NCI-H524 treated with DMSO at 0.1 percent for 48 hours (cell line): ENCODE measurements around the gene EVC.
A peak's percentile ranks its signal among the peaks of the same experiment; 100 is the strongest.

Source experiments
- DNase-seq: peaks from one replicate; lab custom pipeline; 2025; lab: John Stamatoyannopoulos, UW

The EVC gene

GRCh38 chr4:5732158-5732557, 21.2 kb downstream of the EVC start:
- no peak for DNase-seq

DNA sequence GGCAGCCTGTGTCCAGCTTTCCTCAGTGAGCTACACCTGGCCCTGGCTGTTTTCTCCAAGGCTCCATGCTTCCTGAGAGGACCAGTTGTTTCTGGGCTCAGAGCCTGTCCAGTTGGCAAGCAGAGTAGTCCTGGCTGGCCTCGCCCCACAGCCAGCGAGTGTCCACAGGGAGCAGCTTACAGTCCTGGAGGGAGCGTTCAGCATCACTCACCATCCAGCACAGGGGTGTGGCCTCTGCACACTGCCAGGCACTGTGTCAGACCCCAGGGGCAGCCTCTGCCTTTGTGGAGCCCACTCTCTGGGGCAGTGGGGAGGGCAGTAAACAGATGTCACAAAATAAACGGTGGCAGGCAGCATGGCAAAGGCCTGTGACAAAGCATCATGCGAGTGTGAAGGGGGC, 23.9 kb downstream of the EVC start:
- DNase-seq = no peak

DNA sequence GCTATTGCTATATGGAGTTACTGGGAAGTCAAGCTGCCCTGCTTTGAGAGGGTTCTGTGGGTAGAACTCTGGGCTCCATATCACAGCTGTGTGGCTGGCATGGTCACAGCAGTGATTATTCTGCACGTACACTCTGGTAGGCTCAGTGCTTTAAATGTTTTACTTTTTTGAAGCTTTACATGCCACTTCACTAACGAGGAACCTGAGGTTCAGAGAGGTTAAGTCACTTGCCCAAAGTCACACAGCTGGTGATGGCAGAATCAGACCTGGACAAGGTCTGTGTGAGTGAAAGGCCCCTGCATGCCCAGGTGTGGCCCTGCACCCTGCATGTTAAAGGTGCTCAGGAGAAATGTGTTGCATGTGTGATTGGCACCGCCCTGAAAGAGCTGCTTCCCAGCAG, 24.5 kb downstream of the EVC start:
- no peak for DNase-seq

DNA sequence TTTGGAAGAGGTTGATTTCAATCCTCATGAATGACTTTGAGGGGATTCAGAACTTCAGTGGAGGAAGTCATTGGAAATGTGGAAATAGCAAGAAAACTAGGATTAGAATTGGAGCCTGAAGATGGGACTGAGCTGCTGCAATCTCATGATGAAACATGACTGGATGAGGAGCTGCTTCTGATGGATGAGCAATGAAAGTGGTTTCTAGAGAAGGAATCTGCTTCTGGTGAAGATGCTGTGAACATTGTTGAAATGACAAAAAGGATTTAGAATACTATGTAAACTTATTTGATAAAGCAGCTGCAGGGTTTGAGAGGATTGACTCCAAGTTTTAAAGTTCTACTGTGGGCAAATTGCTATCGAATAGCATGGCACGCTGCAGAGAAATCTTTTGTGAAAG, 27.1 kb downstream of the EVC start:
- DNase-seq = no peak

- no peak for DNase-seq
Measured at GRCh38 chr4:5742388-5742787, 31.4 kb downstream of the EVC start.

DNA sequence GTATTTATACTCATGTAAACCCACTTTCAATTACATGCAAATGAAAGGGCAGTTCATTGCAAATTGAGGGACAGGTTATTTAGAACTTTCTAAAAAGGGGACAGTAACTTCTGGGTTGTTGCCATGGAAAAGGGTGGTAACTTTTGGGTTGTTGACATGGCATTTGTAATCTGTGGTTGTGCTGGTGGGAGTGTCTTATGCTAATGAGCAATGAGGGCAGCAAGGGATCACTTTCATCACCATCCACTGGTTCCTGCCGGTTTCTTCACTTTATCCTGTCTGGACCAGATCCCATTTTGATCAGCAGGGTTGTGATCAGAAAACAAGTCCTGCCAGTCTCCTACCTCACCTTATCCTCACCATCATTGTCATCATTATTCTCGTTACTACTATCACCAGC, 32.0 kb downstream of the EVC start:
- no peak for DNase-seq

DNA sequence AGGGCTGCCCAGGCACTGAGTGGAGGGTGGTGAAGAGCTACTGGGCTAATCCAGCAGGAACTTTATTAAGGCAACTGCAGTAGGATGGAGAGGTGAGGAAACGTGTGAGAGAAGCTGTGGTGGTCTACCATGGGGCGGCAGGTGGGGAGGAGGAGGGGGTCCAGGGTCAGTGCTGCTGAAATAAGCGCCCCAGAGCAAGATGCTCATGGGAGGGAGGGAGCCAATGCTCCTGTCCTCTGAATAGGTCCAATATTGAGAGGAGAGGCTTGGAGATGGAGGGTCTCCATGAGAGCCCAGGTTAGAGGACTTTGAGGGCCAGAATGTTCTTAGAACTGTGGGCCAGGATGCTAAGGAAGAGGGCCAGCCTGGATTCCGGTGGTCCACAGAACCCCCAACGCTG, 35.2 kb downstream of the EVC start:
- DNase-seq = no peak

GRCh38 chr4:5746829-5747737, 36.1 kb downstream of the EVC start:
- DNase-seq = no peak

GRCh38 chr4:5747738-5748375, 36.9 kb downstream of the EVC start:
- DNase-seq = no peak

GRCh38 chr4:5749568-5749967, 38.6 kb downstream of the EVC start:
- DNase-seq = no peak

GRCh38 chr4:5750052-5750945, 39.3 kb downstream of the EVC start:
- DNase-seq = no peak

GRCh38 chr4:5750946-5751665, 40.1 kb downstream of the EVC start:
- DNase-seq = peak; percentile 96

DNA sequence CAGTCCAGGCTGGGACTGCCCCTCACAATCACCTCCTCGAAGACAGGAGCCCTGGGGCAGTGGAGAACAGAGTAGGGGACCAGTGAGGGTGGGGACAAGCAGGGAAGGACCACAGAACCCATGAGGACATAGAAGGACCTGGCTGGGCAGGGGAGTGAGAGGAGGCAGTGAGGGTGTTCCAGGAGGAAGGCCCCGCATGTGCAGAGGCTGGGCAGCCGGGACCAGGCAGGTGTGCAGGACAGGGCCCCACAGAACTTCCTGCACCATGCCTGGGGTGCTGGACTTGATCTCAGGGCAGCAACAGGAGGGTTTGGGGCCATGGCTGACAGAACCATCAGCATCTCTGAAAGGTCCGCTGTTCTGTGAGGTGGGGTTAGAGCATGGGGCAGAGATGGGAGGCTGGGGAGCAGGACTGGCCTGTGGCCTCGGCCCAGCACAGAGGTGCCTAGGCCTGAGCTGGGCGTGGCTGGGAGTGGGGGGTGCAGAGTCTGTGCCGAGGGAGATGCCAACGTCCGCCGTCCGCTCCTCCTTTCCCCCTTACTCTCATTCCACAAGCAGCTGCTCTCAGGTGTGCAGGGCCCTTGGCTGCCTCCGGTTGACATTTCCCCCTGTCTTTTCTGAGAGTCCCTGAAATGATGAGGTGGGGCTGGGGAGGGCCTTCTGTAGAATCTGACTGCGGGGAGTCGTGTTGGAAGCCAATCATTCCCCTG, 40.8 kb downstream of the EVC start:
- no peak for DNase-seq

DNA sequence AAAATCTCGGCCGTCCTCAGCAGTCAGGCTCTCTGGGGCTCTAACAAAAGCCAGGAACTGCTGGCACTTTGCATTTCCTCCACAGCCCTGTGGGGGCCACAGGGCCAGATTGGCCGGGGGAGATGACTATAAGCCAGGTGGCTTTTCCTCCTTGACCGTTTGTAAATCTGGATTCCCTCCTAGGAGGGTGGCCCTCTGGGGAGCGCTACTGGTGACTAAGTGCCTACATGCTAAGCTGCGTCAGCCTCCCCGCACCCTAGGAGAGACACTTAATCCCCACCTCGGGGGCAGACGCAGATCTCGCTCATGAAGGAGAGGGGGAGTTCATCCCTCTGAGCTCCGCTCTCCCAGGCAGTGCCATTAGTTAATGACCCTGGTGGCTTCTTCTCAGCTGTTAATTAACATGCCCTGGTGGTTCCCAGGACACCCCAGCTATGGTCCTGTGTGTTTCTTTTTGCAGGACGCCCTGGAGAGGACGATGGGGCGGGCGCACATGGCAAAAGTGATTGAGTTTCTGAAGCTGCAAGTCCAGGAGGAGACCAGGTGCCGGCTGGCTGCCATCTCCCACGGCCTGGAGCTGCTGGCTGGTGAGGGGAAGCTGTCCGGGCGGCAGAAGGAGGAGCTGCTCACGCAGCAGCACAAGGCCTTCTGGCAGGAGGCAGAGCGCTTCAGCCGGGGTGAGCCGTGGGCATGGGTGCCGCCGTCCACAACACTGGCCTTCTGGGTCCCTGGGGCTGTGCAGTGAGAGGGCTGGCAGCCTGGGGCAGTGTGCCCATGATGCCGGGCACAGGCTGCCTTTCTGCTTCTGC, 41.6 kb downstream of the EVC start:
- DNase-seq = peak; percentile 96

DNA sequence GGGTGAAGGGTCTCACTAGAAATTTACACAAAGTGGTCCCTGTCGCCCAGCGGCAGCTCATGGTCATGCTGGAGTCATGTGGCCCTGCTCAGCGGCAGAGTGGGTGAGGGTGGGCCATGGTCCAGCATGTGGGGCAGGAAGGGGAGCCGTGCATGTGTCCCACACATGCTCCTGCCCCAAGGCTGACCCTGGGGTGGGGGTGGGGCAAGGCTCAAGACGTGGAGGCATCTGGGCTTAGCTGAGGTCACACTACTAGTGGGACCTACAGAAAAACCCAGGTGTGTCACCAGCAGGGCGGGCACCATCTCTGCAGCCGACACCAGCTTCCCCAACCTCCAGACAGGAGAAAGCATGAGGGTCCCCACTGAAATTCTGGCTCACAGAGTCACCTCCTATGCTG, 42.4 kb downstream of the EVC start:
- DNase-seq = no peak

GRCh38 chr4:5753766-5754528, 42.9 kb downstream of the EVC start:
- DNase-seq = no peak

- DNase-seq = no peak
Measured at GRCh38 chr4:5754529-5754881, 43.5 kb downstream of the EVC start.

DNA sequence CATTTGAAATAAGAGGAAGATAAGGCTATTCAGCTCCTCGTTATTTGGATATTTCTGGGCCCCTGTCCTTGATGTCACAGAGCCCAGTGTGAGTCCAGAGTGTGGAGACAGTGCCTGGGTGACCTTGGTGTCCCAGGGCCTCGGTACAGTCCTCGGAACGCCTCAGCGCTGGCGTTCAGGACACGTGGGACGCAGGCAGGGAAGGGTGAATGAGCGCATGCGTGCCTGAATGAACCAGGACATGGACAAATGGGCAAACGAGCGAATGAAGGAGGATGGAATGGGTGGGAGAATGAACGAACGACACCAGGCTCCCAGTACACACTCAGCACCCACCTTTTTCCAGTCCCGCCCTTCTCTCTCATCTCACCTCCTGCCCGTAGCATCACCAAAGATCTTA, 44.2 kb downstream of the EVC start:
- no peak for DNase-seq

GRCh38 chr4:5755679-5756078, 44.7 kb downstream of the EVC start:
- DNase-seq = no peak

DNA sequence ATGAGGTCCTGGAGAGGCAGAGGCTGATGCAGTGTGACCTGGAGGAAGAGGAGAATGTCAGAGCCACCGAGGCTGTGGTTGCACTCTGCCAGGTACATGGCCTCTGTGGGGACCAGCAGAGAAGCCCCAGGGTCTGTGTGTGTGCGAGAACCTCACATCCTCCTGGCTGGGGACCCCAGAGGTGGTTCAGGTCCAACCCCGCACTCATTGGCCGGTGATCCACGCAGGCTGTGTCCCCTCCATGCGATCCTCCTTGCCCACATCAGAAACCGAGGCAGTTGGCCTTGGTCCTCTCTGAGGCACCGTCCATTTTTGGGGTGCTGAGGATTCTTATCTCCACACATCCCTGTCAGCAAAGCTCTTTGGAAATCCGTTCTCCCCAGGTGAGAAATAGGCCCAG, 45.3 kb downstream of the EVC start:
- DNase-seq = no peak
